Mucosa of descending colon (tissue), 3 donors: ENCODE measurements around the gene PACS2. TPM values are rescaled to one million over a fixed set of nuclear protein-coding genes. Genes with fewer than 3 reads are reported as not detected.

Source experiments
- ATAC-seq: fragments of 200-7000 bp; cut with Tn5 transposase; one replicate; pipeline ENCODE4 v1.9.1; 2020; ENCODE audit warnings: mild to moderate bottlenecking, moderate library complexity
- DNase-seq, 3 donors: peaks; one replicate each; pipeline ENCODE4 v3.0.0-alpha.2; 2020
- H3K36me3 ChIP-seq: fragments of 200-600 bp; one replicate; pipeline ENCODE4 v1.8.0; 2021; ENCODE audit warnings: low read depth, mild to moderate bottlenecking
- H3K4me1 ChIP-seq: fragments of 200-600 bp; one replicate; pipeline ENCODE4 v1.8.0; 2021; ENCODE audit warnings: low read depth, mild to moderate bottlenecking
- H3K4me3 ChIP-seq: fragments of 200-600 bp; one replicate; pipeline ENCODE4 v1.8.0; 2021; ENCODE audit warnings: mild to moderate bottlenecking
- H3K9me3 ChIP-seq: fragments of 200-600 bp; one replicate; pipeline ENCODE4 v1.8.0; 2021; ENCODE audit warnings: mild to moderate bottlenecking
- CTCF ChIP-seq: fragments of 200-600 bp; IDR thresholded peaks from one replicate; pipeline ENCODE4 v1.8.0; 2022; ENCODE audit warnings: antibody characterized with exemption, mild to moderate bottlenecking
- intact Hi-C, 2 donors: fragments of 100-400 bp; cut with DNase I in 1 of 2; cut with micrococcal nuclease in 1 of 2; formaldehyde crosslinking; loops; one replicate each; pipeline versions ENCODE4 v1.11.0 to v1.11.1; 2022; cut with DNase I, micrococcal nuclease
- total RNA-seq, 3 donors: library from RNA; stranded (reverse); fragmentation: NEBNext Ultra II Directional in 2 of 3; extraction: Animal tissue kit (Norgen Biotek cat#: 25700) in 2 of 3; gene quantifications; one replicate each; pipeline versions ENCODE4 v1.2.1 to v1.2.4, GENCODE V29; 2021 to 2023
- donor health status: DM: no; HTN: no; CAD: no; lungs with moderate emphysema.
- donor health status: DM: no; HTN: no; CAD: no.
- donor health status: DM: no; HTN: yes; CAD: no.

The PACS2 gene
- total RNA-seq, 3 donors from 2014 or later, result 71.7 to 84.3 (median 78.9) TPM

- intact Hi-C loops, result loop anchor here (5.0 kb wide), 1 partner anchor 148 kb away; no protein-coding TSS in a partner anchor
- no peaks in the 10 kb centered on the region for H3K9me3 ChIP-seq
- no peak for ATAC-seq
Observed at GRCh38 chr14:105349992-105350391, 35.4 kb downstream of the PACS2 start.

GRCh38 chr14:105350450-105351244 is 36.1 kb downstream of the PACS2 start:
- ATAC-seq (no peak), DNase-seq (no peak)
- intact Hi-C loops, result loop anchor here (5.0 kb wide), 1 partner anchor 148 kb away; no protein-coding TSS in a partner anchor

More at GRCh38 chr14:105349992-105350391, 35.4 kb downstream of the PACS2 start:
- TF ChIP-seq CTCF, result no peak
- Histone ChIP-seq H3K4me1 (no peaks in the 10 kb centered on the region), H3K4me3 (no peak overlapping the region), H3K36me3 (no peaks in the 10 kb centered on the region)
- DNase-seq, result no peak

GRCh38 chr14:105351410-105351809 is 36.9 kb downstream of the PACS2 start:
- no peak for DNase-seq
- H3K4me3 ChIP-seq, result no peak overlapping the region
- no peak for ATAC-seq
- intact Hi-C loops, result loop anchor here (5.0 kb wide), 1 partner anchor 149 kb away; no protein-coding TSS in a partner anchor
- no peaks in the 10 kb centered on the region for H3K9me3 ChIP-seq
- no peak for TF ChIP-seq CTCF
- no peaks in the 10 kb centered on the region for H3K4me1 ChIP-seq
- H3K36me3 ChIP-seq, result no peaks in the 10 kb centered on the region

More at GRCh38 chr14:105350450-105351244, 36.1 kb downstream of the PACS2 start:
- no peaks in the 10 kb centered on the region for H3K9me3 ChIP-seq
- no peaks in the 10 kb centered on the region for H3K36me3 ChIP-seq
- no peaks in the 10 kb centered on the region for H3K4me1 ChIP-seq
- TF ChIP-seq CTCF, result no peak
- no peak overlapping the region for H3K4me3 ChIP-seq

- intact Hi-C loops, result loop anchor here (5.0 kb wide), 1 partner anchor 150 kb away; no protein-coding TSS in a partner anchor
- Histone ChIP-seq H3K4me1 (no peaks in the 10 kb centered on the region), H3K9me3 (no peaks in the 10 kb centered on the region), H3K4me3 (no peak overlapping the region), H3K36me3 (no peaks in the 10 kb centered on the region)
- DNase-seq (peak; percentile 79 to 90 (median 88)), ATAC-seq (peak; percentile 97)
- TF ChIP-seq CTCF, result peak; percentile 77
Observed at GRCh38 chr14:105351920-105352851, 37.6 kb downstream of the PACS2 start.

GRCh38 chr14:105353136-105353535 is 38.6 kb downstream of the PACS2 start:
- no peak for TF ChIP-seq CTCF
- H3K4me3 ChIP-seq, result no peak overlapping the region
- no peak for ATAC-seq
- DNase-seq, result no peak
- intact Hi-C loops, result loop anchor here (5.0 kb wide), 1 partner anchor 151 kb away; no protein-coding TSS in a partner anchor
- H3K36me3 ChIP-seq, result no peaks in the 10 kb centered on the region
- no peaks in the 10 kb centered on the region for H3K4me1 ChIP-seq
- no peaks in the 10 kb centered on the region for H3K9me3 ChIP-seq
